Measurements from ENCODE around the gene BTBD17. TPM values are rescaled to one million over a fixed set of nuclear protein-coding genes. Genes with fewer than 3 reads are reported as not detected.

BTBD17 gene
- total RNA-seq, 4 donors from 2014 or later: not detected

DNA sequence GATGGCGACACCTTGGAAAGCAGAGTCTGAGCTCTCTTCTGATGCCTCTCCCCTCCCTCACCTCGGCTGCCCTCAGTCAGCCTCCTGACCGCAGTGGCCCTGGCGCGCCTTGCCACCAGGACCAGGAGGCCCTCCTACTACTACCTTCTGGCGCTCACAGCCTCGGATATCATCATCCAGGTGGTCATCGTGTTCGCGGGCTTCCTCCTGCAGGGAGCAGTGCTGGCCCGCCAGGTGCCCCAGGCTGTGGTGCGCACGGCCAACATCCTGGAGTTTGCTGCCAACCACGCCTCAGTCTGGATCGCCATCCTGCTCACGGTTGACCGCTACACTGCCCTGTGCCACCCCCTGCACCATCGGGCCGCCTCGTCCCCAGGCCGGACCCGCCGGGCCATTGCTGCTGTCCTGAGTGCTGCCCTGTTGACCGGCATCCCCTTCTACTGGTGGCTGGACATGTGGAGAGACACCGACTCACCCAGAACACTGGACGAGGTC, 10.0 kb upstream of the BTBD17 start:
- Histone ChIP-seq H3K4me3 (no peak overlapping the region), H3K27ac (no peak overlapping the region), H3K4me1 (peaks cover 0 to 7% of the 10 kb centered on the region in 2 donors), H3K36me3 (no peaks in the 10 kb centered on the region), H3K9me3 (no peaks in the 10 kb centered on the region), H3K27me3 (no peaks in the 10 kb centered on the region)
- ATAC-seq (no peak), DNase-seq (no peak)
- in situ Hi-C loops (cut with MboI; ENCODE audit: low sequenced_read_pairs in 4 of 4) (loop anchor here in 3 of 4 donors (10.0 to 25.0 kb wide), 2 partner anchors 123 to 159 kb away; partner anchors contain the start of genes RPL38 (in 1 of the 3) and TTYH2 (in 1 of the 3)), intact Hi-C loops (cut with DNase I; ENCODE audit: low total_unique reads) (no loop called here)
- TF ChIP-seq POLR2A (IDR thresholded peaks at IDR 0.05): no peak
- TF ChIP-seq, protein P1, sequence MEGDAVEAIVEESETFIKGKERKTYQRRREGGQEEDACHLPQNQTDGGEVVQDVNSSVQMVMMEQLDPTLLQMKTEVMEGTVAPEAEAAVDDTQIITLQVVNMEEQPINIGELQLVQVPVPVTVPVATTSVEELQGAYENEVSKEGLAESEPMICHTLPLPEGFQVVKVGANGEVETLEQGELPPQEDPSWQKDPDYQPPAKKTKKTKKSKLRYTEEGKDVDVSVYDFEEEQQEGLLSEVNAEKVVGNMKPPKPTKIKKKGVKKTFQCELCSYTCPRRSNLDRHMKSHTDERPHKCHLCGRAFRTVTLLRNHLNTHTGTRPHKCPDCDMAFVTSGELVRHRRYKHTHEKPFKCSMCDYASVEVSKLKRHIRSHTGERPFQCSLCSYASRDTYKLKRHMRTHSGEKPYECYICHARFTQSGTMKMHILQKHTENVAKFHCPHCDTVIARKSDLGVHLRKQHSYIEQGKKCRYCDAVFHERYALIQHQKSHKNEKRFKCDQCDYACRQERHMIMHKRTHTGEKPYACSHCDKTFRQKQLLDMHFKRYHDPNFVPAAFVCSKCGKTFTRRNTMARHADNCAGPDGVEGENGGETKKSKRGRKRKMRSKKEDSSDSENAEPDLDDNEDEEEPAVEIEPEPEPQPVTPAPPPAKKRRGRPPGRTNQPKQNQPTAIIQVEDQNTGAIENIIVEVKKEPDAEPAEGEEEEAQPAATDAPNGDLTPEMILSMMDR (IDR thresholded peaks at IDR 0.05 in 4 of 5, conservative IDR thresholded peaks at IDR 0.05 in 1 of 5): no peak

DNA sequence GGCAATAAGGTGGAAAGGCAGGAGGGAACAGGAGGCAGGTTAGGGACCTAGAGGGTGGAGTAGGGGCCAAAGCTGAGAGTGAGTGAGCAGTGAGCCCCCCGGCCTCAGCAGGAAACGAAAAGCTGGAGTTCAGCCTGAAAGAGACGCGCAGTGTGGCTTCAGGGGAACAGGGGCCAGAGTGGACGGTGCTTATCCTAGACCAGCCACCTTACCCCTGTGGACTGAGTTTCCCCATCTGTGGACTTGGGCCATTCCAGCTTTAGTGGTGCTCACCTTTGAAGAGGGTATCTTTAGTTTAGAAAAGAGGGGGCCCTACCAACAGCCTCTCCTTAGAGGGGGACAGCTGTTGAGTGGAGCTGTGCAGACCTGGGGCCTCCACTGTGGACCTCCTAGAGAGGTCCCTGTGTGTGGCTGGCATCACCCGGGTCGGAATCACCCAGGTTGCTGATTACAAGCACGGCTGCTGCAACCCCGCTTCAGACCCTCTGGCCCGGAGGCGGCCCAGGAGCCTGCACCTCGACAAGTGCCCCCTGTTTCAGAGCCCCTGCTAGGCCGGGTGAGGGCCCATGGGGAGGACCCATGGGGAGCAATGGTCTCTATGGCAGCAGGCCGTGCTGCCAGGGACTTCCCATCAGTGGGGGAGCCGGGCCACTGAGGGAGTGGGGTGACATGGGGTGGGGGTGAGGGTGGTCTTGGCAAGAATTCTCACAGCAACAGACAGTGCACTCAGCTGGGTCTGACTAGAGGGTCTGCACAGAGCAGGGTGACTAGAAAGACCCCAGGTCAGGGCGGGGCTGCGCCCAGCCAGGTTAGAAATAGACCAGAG, 8.2 kb upstream of the BTBD17 start:
- TF ChIP-seq, protein P1 (IDR thresholded peaks at IDR 0.05 in 4 of 5, conservative IDR thresholded peaks at IDR 0.05 in 1 of 5): no peak
- TF ChIP-seq POLR2A (IDR thresholded peaks at IDR 0.05): no peak

DNA sequence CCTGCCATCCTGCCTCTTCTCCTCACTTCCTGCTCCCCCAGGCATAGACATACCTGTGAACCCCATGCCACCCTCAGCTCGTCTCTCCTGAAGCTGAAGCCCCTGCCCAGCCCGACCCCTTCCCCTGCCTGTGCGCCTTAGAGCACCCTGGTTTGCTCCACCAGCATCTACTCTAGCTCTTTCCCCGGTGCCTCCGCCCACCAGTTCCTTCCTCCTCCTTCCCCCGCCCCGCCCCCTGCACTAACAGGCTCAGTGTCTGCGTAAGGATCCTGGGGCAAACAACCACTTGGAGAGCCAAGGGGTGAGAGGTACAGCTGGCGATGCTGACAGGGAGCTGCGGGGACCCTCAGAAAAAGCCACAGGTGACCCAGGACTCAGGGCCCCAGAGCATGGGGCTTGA, 7.6 kb upstream of the BTBD17 start:
- no peak for TF ChIP-seq POLR2A (IDR thresholded peaks at IDR 0.05)
- TF ChIP-seq, protein P1 (IDR thresholded peaks at IDR 0.05 in 4 of 5, conservative IDR thresholded peaks at IDR 0.05 in 1 of 5): no peak

More for the DNA sequence above, 8.2 kb upstream of the BTBD17 start:
- H3K27me3 ChIP-seq: no peaks in the 10 kb centered on the region
- DNase-seq (no peak), ATAC-seq (no peak)
- no peak overlapping the region for H3K4me3 ChIP-seq
- H3K27ac ChIP-seq: no peak overlapping the region
- in situ Hi-C loops (cut with MboI; ENCODE audit: low sequenced_read_pairs in 4 of 4): loop anchor here (10.0 to 25.0 kb wide), 4 partner anchors 65 to 165 kb away; partner anchors contain the start of genes RPL38 (in 3 of the 4) and TTYH2 (in 1 of the 4)
- H3K4me1 ChIP-seq: peaks cover 0 to 7% of the 10 kb centered on the region in 2 donors
- H3K36me3 ChIP-seq: no peaks in the 10 kb centered on the region
- intact Hi-C loops (cut with DNase I; ENCODE audit: low total_unique reads): loop anchor here (5.0 to 10.0 kb wide), 2 partner anchors 155 to 232 kb away; partner anchors contain the start of gene TTYH2
- no peaks in the 10 kb centered on the region for H3K9me3 ChIP-seq

DNA sequence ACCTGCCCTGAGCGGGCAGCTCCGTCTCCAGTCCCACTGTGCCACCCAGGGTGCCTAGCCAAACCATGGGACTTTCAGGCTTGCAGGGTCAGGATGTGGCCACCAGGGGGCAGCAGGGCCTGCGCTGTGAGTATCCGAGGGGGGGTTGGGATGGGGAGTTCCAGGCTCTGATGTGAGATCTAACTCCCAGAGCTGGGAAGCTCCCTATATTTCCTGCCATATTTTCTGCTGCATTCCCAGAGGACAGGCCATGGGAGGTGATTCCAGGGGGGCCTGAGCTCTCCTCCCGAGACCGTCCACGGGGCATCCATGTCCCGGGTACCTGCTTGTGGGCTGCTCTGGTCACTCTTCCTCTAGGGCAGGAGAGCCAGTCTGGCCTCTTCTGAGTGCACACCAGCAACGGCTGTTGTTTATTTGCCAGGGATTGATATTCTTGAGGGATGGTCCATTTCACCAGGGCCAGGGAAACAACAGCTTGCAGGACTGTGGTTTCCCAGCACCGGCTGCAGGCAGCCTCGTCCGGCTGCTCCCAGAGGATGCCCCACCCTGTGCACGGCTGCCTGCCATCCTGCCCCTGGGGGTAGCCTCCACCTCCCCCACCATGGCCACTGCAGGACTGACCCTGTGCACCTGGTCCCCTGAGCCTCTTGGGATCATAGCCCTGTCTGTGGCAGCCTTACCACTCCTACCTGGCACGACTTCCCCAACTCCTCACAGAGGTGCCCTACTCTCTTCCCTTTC, 6.8 kb upstream of the BTBD17 start:
- no peaks in the 10 kb centered on the region for H3K27me3 ChIP-seq
- H3K4me1 ChIP-seq: peaks cover 0 to 7% of the 10 kb centered on the region in 2 donors
- no peaks in the 10 kb centered on the region for H3K36me3 ChIP-seq
- ATAC-seq (peak; percentile 86 to 90), DNase-seq (peak; percentile 61 to 71)
- no peak overlapping the region for H3K4me3 ChIP-seq
- in situ Hi-C loops (cut with MboI; ENCODE audit: low sequenced_read_pairs in 4 of 4) (loop anchor here (10.0 to 25.0 kb wide), 3 partner anchors 64 to 164 kb away; partner anchors contain the start of genes RPL38 (in 3 of the 4) and TTYH2 (in 1 of the 4)), intact Hi-C loops (cut with DNase I; ENCODE audit: low total_unique reads) (loop anchor here (1.0 to 10.0 kb wide), 4 partner anchors 125 to 234 kb away; partner anchors contain the start of gene TTYH2)
- H3K9me3 ChIP-seq: no peaks in the 10 kb centered on the region
- no peak overlapping the region for H3K27ac ChIP-seq
- no peak for TF ChIP-seq POLR2A (IDR thresholded peaks at IDR 0.05)
- TF ChIP-seq, protein P1 (IDR thresholded peaks at IDR 0.05 in 4 of 5, conservative IDR thresholded peaks at IDR 0.05 in 1 of 5): peak; percentile 90 to 98 (median 96)

More for the DNA sequence above, 7.6 kb upstream of the BTBD17 start:
- intact Hi-C loops (cut with DNase I; ENCODE audit: low total_unique reads): loop anchor here (5.0 to 10.0 kb wide), 2 partner anchors 154 to 233 kb away; partner anchors contain the start of gene TTYH2
- Histone ChIP-seq H3K27me3 (no peaks in the 10 kb centered on the region), H3K4me1 (peaks cover 0 to 7% of the 10 kb centered on the region in 2 donors), H3K4me3 (no peak overlapping the region), H3K27ac (no peak overlapping the region), H3K36me3 (no peaks in the 10 kb centered on the region), H3K9me3 (no peaks in the 10 kb centered on the region)
- in situ Hi-C loops (cut with MboI; ENCODE audit: low sequenced_read_pairs in 4 of 4): loop anchor here (10.0 to 25.0 kb wide), 3 partner anchors 64 to 164 kb away; partner anchors contain the start of genes RPL38 (in 3 of the 4) and TTYH2 (in 1 of the 4)
- no peak for ATAC-seq
- no peak for DNase-seq

Measured in gastrocnemius medialis (tissue), 4 donors.